ENCODE measurements around the gene DCTD. TPM values are rescaled to one million over a fixed set of nuclear protein-coding genes. Genes with fewer than 3 reads are reported as not detected.

DCTD gene
- total and polyA plus RNA-seq, 2 experiments from 2014 or later, result 39.3 to 40.3 TPM

DNA sequence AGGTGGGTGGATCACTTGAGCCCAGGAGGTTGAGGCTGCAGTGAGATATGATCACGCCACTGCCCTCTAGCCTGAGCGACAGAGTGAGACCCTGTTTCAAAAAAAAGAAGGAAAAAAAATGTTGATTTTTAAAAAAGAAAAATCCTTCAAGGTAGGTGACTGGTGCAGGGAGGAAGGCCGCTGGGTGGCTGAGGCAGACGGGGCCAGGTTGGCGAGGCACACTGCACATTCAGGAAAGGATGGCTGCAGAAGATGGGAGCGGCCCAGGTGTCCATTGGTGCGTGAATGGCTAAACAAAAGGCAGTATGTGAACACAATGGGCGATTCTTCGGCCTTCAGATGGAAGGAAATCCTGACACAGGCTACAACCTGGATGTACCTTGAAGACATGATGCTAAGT lies 30.4 kb downstream of the DCTD start (continued):
- TF ChIP-seq, protein P1, sequence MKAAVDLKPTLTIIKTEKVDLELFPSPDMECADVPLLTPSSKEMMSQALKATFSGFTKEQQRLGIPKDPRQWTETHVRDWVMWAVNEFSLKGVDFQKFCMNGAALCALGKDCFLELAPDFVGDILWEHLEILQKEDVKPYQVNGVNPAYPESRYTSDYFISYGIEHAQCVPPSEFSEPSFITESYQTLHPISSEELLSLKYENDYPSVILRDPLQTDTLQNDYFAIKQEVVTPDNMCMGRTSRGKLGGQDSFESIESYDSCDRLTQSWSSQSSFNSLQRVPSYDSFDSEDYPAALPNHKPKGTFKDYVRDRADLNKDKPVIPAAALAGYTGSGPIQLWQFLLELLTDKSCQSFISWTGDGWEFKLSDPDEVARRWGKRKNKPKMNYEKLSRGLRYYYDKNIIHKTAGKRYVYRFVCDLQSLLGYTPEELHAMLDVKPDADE (IDR thresholded peaks at IDR 0.05), result no peak
- TF ChIP-seq JUNB (IDR thresholded peaks at IDR 0.05; ENCODE audit: unreplicated experiment) (no peak), CREB1 (CRISPR knock-in tag; IDR thresholded peaks at IDR 0.05; ENCODE audit: low read depth) (no peak)

GRCh38 chr4:182886205-182886604 lies 31.0 kb downstream of the DCTD start:
- no peak overlapping the region for H2AFZ ChIP-seq
- no peak overlapping the region for H3K4me3 ChIP-seq
- H3K27me3 ChIP-seq (ENCODE audit: insufficient read depth), result no peaks in the 10 kb centered on the region
- H3K4me2 ChIP-seq, result no peak overlapping the region
- no peaks in the 10 kb centered on the region; the same call in 1 of the 2 replicates for H3K79me2 ChIP-seq (replicated peaks; ENCODE audit: insufficient read depth)
- Mint-ChIP-seq H3K9me3 (peaks cover 15% of the 10 kb centered on the region), H3K4me1 (no peaks in the 10 kb centered on the region; the same call in 2 of the 3 replicates), H3K36me3 (ENCODE audit: low read depth) (peaks cover 78% of the 10 kb centered on the region), H3K4me3 (no peak overlapping the region), H3K27ac (no peak overlapping the region), H3K27me3 (ENCODE audit: insufficient read depth, low read depth, poor library complexity) (no peaks in the 10 kb centered on the region)
- ATAC-seq, result no peak
- no peaks in the 10 kb centered on the region for H3K4me1 ChIP-seq (ENCODE audit: insufficient read depth)
- H3K36me3 ChIP-seq (ENCODE audit: insufficient read depth), result no peaks in the 10 kb centered on the region; the same call in 1 of the 2 replicates
- no peaks in the 10 kb centered on the region for H3K9me2 ChIP-seq (ENCODE audit: insufficient read depth)
- no peak overlapping the region for H3K27ac ChIP-seq (ENCODE audit: low read depth)
- no peaks in the 10 kb centered on the region for H4K20me1 ChIP-seq (replicated peaks; ENCODE audit: insufficient read depth)
- no peaks in the 10 kb centered on the region for H3F3A ChIP-seq (replicated peaks; ENCODE audit: low read depth)
- no peak for DNase-seq (ENCODE audit: low spot score)
- no peak for TF ChIP-seq ZNF462 (CRISPR knock-in tag; IDR thresholded peaks at IDR 0.05)
- TF ChIP-seq POLR2AphosphoS5 (IDR thresholded peaks at IDR 0.05; ENCODE audit: low read depth), result no peak
- TF ChIP-seq JUNB (IDR thresholded peaks at IDR 0.05; ENCODE audit: unreplicated experiment), result no peak
- no peak for TF ChIP-seq CTCF (conservative IDR thresholded peaks at IDR 0.05; ENCODE audit: low read depth in 2 of 2)
- no peak for TF ChIP-seq CREB1 (CRISPR knock-in tag; IDR thresholded peaks at IDR 0.05; ENCODE audit: low read depth)
- TF ChIP-seq NANOG (IDR thresholded peaks at IDR 0.05; ENCODE audit: borderline replicate concordance), result no peak
- no peak for TF ChIP-seq ZNF331 (CRISPR knock-in tag; IDR thresholded peaks at IDR 0.05; ENCODE audit: low read depth)
- TF ChIP-seq, protein P1 (IDR thresholded peaks at IDR 0.05), result no peak
- no peak for TF ChIP-seq STAT1 (IDR thresholded peaks at IDR 0.05; ENCODE audit: unreplicated experiment)
- no peak for TF ChIP-seq EZH2 (IDR thresholded peaks at IDR 0.05; ENCODE audit: low read depth, unreplicated experiment)
- no peak for TF ChIP-seq ZNF114 (CRISPR knock-in tag; IDR thresholded peaks at IDR 0.05)
- TF ChIP-seq EZH2phosphoT487 (IDR thresholded peaks at IDR 0.05; ENCODE audit: unreplicated experiment), result no peak
